ENCODE results near the gene ACVR1.

DNA sequence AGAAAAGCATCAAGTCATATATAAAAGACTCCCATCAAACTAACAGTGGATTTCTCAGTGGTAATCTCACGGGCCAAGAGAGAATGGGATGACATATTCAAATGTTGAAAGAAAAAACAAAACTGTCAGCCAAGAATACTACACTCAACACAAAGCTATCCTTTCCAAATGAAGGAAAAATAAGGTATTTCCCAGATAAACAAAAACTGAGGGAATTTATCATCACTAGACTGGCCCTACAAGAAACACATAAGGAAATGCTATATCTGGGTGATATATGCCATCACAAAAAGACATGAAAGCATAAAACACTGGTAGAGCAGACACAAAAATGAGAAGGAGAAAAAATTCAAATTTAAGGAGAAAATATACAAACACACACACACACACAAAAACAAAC lies 118.6 kb downstream of the ACVR1 start:
- no peak for TF ChIP-seq POLR2A (IDR thresholded peaks at IDR 0.05)
- TF ChIP-seq, protein P1, sequence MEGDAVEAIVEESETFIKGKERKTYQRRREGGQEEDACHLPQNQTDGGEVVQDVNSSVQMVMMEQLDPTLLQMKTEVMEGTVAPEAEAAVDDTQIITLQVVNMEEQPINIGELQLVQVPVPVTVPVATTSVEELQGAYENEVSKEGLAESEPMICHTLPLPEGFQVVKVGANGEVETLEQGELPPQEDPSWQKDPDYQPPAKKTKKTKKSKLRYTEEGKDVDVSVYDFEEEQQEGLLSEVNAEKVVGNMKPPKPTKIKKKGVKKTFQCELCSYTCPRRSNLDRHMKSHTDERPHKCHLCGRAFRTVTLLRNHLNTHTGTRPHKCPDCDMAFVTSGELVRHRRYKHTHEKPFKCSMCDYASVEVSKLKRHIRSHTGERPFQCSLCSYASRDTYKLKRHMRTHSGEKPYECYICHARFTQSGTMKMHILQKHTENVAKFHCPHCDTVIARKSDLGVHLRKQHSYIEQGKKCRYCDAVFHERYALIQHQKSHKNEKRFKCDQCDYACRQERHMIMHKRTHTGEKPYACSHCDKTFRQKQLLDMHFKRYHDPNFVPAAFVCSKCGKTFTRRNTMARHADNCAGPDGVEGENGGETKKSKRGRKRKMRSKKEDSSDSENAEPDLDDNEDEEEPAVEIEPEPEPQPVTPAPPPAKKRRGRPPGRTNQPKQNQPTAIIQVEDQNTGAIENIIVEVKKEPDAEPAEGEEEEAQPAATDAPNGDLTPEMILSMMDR (IDR thresholded peaks at IDR 0.05), result no peak

All from esophagus squamous epithelium (tissue), 4 donors.